ENCODE data around the gene OR56A3. TPM values are rescaled to one million over a fixed set of nuclear protein-coding genes. Genes with fewer than 3 reads are reported as not detected.

Gene OR56A3
- total RNA-seq, 1 experiment from 2014 or later, result not detected

GRCh38 chr11:5966958-5967357 lies 24.9 kb downstream of the OR56A3 start:
- intact Hi-C loops (cut with micrococcal nuclease; ENCODE audit: unreplicated experiment), result no loop called here
- no peaks in the 10 kb centered on the region; the same call in 1 of the 2 replicates for H3K27me3 ChIP-seq (replicated peaks; ENCODE audit: control insufficient read depth, insufficient read depth, low read length)
- no peaks in the 10 kb centered on the region for H3K4me1 Mint-ChIP-seq (ENCODE audit: low read depth, unreplicated experiment)
- no TSS peak for BruUV-seq (replicated peaks)
- no peak overlapping the region for H3K4me3 ChIP-seq (ENCODE audit: low read depth, low read length)
- CTCF ChIA-PET, result no interaction called here
- H3K9me3 Mint-ChIP-seq (ENCODE audit: unreplicated experiment), result peaks cover 20% of the 10 kb centered on the region
- no peaks in the 10 kb centered on the region for H3K9me3 ChIP-seq
- no peaks in the 10 kb centered on the region for H3K4me1 ChIP-seq
- H3K27ac Mint-ChIP-seq (ENCODE audit: unreplicated experiment), result no peak overlapping the region
- DNase-seq, result no peak
- H3K4me3 Mint-ChIP-seq (ENCODE audit: unreplicated experiment), result no peak overlapping the region
- no peaks in the 10 kb centered on the region for H3K36me3 ChIP-seq (ENCODE audit: control insufficient read depth, insufficient read depth, low read length)
- TF ChIP-seq CTCF (IDR thresholded peaks at IDR 0.05; ENCODE audit: insufficient read depth in 1 of 2, low read depth in 1 of 2, low read length in 1 of 2, severe bottlenecking in 1 of 2, unreplicated experiment in 1 of 2), result no peak
- H3K27me3 Mint-ChIP-seq (ENCODE audit: insufficient read depth, unreplicated experiment), result peaks cover 8% of the 10 kb centered on the region
- H3K36me3 Mint-ChIP-seq (ENCODE audit: insufficient read depth, unreplicated experiment), result no peaks in the 10 kb centered on the region
- POLR2A ChIA-PET, result no interaction called here

- no peaks in the 10 kb centered on the region for H3K4me1 Mint-ChIP-seq (ENCODE audit: low read depth, unreplicated experiment)
- no peaks in the 10 kb centered on the region for H3K36me3 Mint-ChIP-seq (ENCODE audit: insufficient read depth, unreplicated experiment)
- POLR2A ChIA-PET, result no interaction called here
- CTCF ChIA-PET, result no interaction called here
- no peak overlapping the region for H3K4me3 Mint-ChIP-seq (ENCODE audit: unreplicated experiment)
- no peaks in the 10 kb centered on the region for H3K36me3 ChIP-seq (ENCODE audit: control insufficient read depth, insufficient read depth, low read length)
- peaks cover 8% of the 10 kb centered on the region for H3K27me3 Mint-ChIP-seq (ENCODE audit: insufficient read depth, unreplicated experiment)
- no TSS peak for BruUV-seq (replicated peaks)
- intact Hi-C loops (cut with micrococcal nuclease; ENCODE audit: unreplicated experiment), result no loop called here
- no peak overlapping the region for H3K4me3 ChIP-seq (ENCODE audit: low read depth, low read length)
- no peaks in the 10 kb centered on the region for H3K4me1 ChIP-seq
- H3K9me3 ChIP-seq, result no peaks in the 10 kb centered on the region
- TF ChIP-seq CTCF (IDR thresholded peaks at IDR 0.05; ENCODE audit: insufficient read depth in 1 of 2, low read depth in 1 of 2, low read length in 1 of 2, severe bottlenecking in 1 of 2, unreplicated experiment in 1 of 2), result no peak
- H3K9me3 Mint-ChIP-seq (ENCODE audit: unreplicated experiment), result peaks cover 20% of the 10 kb centered on the region
- no peaks in the 10 kb centered on the region; the same call in 1 of the 2 replicates for H3K27me3 ChIP-seq (replicated peaks; ENCODE audit: control insufficient read depth, insufficient read depth, low read length)
- DNase-seq, result no peak
- no peak overlapping the region for H3K27ac Mint-ChIP-seq (ENCODE audit: unreplicated experiment)
These were observed 25.7 kb downstream of the OR56A3 start for GRCh38 chr11:5967708-5968107.

- Histone ChIP-seq H3K27me3 (replicated peaks; ENCODE audit: control insufficient read depth, insufficient read depth, low read length) (no peaks in the 10 kb centered on the region; the same call in 1 of the 2 replicates), H3K4me1 (no peaks in the 10 kb centered on the region), H3K36me3 (ENCODE audit: control insufficient read depth, insufficient read depth, low read length) (no peaks in the 10 kb centered on the region), H3K9me3 (no peaks in the 10 kb centered on the region), H3K4me3 (ENCODE audit: low read depth, low read length) (no peak within 1 kb of the TSS)
- ChIA-PET POLR2A (no interaction called here), CTCF (no interaction called here)
- intact Hi-C loops (cut with micrococcal nuclease; ENCODE audit: unreplicated experiment), result no loop called here
- TF ChIP-seq CTCF (IDR thresholded peaks at IDR 0.05; ENCODE audit: insufficient read depth in 1 of 2, low read depth in 1 of 2, low read length in 1 of 2, severe bottlenecking in 1 of 2, unreplicated experiment in 1 of 2), result no peak
- Mint-ChIP-seq H3K36me3 (ENCODE audit: insufficient read depth, unreplicated experiment) (no peaks in the 10 kb centered on the region), H3K27ac (ENCODE audit: unreplicated experiment) (no peak within 1 kb of the TSS), H3K9me3 (ENCODE audit: unreplicated experiment) (peaks cover 15% of the 10 kb centered on the region), H3K27me3 (ENCODE audit: insufficient read depth, unreplicated experiment) (peaks cover 8% of the 10 kb centered on the region), H3K4me1 (ENCODE audit: low read depth, unreplicated experiment) (no peaks in the 10 kb centered on the region), H3K4me3 (ENCODE audit: unreplicated experiment) (no peak within 1 kb of the TSS)
- BruUV-seq (replicated peaks), result no TSS peak
- no peak for DNase-seq
These were observed 26.3 kb downstream of the OR56A3 start, which contains the start of gene OR56A5 for GRCh38 chr11:5968394-5968793. OR56A5 (minus strand) TSS chr11:5968494; CDS start chr11:5968494, 0 bp downstream.
